NCI-H128 (cell line): ENCODE measurements around the gene IRX2.

Experiments
- DNase-seq: peaks from one replicate; lab custom pipeline; 2025; ENCODE audit not compliant: unreplicated experiment; lab: John Stamatoyannopoulos, UW

The IRX2 gene

DNA sequence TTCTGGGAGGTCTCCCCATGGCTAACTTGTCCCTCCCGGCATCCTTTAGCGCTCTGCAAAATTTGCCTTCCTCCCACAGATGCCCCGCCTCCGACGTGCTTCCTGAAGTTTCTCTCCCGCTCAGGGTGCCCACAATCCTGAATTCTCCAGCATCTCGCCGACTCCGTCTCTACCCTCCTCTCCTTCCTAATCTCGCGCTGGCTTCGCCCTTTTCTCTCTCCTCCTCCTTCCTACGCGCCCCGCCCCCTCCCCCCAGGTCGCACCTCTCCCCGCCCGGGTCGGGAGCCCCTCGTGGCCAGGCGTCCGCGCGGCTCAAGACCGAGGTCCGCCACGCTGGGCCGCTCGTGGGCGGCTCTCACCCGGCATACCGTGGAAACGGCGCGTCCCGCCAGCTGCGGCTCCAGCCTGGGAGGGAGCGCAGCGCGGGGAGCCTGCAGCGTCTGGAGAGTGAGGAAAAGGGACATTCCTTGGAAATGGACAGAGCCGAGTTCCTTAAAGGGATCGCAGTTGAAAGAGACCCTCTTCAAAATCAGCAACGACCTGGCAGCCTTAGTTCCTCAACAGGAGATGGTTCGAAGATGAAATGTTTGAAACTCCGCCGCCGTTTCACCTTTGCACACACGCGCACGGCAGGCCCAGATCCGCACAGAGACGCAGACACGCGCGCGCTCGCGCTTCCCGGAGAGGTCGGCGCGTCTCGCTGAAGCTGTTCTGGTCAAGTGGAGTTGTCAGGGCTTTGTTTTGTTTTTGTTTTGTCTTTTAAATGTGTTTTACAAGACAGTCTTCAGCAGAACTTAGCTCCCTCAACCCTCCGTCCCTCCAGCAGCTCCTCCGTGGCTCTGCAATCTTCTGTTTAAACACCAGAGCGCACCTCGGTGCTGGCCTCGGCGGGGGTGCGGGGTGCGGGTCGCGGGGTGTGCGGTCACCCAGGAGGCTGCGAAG, 5.0 kb upstream of the IRX2 start:
- DNase-seq = no peak

DNA sequence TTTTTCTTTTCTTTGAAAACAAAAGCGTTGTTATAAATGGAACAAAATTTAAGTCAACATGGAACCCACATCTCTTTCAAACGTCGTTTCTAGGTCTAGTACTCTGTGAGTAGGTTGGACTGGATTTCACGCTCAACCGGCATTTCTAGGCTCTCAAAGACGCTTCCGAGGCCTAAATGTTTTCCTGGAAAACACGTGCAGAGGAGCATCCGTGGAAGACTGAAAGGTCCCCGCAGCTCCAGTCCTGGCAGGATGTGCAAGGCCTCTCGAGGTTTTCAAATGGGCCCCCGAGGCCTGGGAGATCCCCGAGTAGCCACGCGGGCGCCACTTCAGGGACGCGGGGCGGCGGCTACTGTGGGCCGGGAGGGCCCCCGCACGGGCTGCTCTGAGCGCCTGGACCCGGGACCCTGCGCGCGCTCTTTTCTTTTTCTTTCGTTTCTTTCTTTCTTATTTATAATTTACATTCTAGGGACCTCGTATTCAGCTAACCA, 4.2 kb upstream of the IRX2 start:
- DNase-seq = no peak

DNA sequence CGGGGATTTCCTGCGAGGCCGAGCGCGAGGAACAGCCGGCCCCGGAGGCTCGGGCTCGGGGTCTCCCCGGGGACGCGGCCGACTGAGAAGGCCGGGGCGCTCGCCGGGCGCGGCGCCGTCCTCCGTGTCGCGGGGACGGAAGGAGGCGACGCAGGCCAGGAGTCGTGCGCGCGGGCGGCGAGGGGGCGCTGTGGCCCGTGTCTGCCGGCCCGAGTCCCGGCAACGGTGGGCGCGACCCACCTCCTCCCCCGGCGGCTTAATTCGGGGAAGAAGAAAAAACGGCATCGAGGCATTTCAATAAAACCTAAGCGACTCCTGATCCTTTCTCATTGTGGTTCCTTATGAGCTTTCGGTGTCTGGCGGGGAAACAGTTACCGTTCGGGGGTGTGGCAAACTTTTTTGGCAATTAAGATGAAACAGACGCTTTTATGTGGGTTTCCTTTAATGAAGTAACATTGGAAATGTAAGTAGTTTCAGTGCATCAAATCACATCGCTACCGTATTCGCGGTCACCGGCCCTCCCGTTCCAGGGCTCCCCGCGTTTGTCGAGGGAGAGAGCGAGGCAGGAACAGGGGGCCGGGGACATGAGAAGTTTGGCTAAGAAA, 3.7 kb upstream of the IRX2 start:
- no peak for DNase-seq

DNA sequence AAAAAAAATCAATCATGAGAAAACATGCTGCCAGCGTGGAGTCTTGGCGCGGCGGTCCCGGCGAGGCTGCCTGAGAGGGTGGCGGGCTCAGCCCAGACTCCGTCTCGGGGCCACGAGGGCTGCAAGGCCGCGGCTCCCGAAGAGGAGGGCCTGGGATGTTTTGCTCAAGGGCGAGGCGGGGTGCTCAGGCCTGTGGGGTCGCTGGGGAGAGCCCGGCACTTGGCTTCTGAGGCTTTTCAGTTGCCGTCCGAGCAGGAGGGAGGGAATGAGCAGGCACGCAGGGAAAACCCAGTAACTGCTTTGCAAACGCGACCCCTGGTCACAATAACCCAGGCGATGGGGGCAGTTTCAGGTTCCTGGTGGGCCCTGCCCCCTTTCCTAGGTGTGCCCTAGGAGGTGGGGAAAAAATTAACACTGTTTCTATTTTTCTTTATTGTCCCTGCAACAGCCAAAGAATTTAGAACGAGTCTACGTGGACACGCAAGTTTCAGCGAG, 3.2 kb upstream of the IRX2 start:
- no peak for DNase-seq

DNA sequence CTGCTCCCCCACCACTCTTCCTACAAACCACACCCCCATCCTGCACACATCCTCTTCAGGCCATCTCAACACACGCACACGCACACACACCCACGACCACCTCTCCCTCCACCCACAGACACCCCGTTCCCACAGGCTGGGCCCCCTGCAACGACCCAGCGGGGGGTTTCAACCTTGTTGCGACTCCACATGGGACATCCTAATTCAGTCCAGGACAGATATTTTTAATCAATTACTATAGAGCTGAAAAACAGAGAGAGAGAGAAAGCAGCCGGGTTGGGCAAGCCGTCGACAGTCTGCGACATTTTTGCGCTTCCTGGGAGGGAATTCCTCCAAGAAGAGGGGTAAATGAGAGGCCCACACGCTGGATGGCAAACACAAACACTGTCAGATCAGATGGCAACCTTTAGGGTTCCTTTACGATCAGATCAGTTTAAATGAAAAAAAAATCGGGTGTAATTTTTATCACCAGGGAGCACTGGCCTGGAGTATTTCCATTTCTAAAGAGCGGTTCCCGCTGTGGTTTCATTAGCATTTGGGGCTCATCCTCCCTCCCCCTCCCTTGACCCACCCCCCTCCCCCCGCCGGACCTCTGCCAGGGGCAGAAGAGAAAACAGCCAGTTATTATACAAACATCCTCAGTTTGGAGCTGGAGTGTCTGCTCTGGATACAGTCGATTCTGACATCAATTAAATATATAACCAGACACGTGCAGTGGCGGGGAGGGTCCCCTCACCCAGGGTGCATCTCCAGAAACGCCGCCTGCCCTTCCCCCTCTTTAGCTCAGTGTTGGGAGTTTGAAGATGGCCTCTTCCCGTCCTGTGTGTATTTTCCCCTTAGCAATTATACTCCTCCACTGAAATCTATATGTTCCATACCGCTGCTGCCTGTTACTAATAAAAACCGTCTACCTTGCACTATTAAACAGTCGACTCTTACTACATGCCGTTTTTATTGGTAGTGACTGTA, 2.3 kb upstream of the IRX2 start:
- DNase-seq = peak; percentile 32

DNA sequence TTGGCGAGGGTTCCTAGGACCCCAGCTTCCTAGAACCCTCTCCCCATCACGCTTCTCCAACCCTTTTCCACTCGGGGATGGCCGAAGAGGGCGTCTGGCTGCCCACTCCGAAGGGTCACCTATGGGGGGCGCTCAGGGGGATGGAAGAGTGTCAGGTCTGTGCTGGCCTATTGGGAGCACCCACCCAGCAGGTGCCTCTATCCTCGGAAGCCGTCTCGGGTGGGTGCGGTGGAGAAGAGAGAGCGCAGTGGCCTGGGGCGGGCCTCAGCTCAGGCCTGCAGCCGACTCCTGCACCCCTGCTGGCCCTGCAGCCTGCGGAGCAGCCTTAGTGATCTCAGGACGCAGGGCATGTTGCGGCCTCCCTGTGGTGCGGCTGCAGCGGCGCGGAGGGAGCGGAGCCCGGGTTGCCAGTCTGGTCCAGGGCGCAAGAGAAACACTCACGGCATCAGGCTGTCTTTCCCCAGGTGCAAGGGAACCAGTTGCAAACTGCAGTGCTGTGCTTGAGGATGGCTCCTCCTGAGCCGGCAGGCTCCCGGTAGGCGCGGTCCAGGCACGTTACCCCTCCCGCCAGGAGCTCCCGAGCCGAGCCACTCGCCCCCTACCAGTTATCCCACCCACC, 1.5 kb upstream of the IRX2 start:
- DNase-seq = no peak

DNA sequence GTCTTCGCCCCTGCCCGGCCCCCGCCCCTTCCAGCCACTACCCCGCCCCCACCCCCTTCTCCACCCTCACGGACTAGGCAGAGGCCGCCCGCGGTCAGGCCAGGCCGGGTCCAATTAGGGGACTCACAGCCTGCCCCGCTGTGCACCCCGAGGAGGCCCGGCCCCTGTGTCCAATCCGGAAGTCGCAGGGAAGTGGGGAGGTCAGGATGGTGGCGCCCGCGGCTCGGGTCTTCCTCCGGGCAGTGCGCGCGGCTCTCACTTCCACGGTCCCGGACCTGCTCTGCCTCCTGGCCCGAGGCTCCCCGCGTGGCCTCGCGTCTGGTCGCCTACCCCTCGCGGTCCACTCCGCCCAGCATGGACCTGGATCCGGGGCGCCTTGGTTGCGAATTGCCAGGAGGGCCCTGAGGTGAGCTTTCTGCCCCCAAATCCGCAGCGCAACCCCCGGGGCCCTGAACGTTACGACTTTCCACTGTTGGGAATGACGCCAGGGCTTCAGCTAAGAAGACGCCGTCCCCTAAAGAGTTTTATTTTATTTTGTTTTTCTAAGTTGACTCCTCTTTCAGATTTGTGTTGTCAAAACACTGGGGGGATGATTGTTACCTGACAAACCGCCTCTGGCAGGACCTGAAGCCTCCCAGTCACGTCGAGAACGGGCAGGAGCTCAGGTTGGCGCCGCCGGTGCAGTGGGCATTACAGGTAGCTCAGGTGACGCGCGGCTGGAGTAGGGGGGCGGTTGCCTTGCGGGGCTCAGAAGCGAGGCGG, 763 bp upstream of the IRX2 start:
- peak; percentile 68 for DNase-seq

DNA sequence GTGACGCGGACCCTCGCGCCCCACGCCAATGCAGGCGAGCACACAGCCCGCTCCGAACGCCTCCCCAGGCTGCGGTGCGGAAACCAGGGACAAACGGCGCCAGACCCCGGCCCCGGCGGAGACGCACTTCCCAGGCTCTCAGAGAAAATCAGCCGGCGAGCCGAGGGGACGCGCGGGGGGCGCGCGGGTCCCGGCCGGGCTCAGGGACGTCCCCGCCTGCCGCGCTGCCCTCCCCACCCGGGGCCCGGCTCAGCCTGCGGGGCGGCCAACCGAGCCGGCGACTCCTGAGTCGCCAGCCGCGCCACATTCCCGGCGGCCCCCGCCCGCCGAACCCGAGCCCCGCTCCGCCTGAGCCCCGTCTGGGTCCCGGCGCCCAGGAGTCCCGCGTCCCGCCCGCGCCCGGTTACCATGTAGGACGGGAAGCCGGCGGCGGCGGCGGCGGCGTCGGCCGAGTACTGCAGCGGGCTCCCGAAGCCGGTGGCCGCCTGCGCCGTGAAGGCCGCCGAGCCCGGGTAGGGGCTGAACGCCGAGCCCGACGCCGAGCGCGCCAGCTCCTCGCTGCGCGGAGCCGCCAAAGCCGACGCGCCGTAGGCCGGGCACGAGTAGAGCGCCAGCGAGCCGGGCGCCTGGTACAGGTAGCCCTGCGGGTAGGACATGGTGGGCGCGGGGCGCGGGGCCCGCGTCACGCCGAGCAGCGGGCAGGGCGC, 566 bp downstream of the IRX2 start:
- no peak for DNase-seq

DNA sequence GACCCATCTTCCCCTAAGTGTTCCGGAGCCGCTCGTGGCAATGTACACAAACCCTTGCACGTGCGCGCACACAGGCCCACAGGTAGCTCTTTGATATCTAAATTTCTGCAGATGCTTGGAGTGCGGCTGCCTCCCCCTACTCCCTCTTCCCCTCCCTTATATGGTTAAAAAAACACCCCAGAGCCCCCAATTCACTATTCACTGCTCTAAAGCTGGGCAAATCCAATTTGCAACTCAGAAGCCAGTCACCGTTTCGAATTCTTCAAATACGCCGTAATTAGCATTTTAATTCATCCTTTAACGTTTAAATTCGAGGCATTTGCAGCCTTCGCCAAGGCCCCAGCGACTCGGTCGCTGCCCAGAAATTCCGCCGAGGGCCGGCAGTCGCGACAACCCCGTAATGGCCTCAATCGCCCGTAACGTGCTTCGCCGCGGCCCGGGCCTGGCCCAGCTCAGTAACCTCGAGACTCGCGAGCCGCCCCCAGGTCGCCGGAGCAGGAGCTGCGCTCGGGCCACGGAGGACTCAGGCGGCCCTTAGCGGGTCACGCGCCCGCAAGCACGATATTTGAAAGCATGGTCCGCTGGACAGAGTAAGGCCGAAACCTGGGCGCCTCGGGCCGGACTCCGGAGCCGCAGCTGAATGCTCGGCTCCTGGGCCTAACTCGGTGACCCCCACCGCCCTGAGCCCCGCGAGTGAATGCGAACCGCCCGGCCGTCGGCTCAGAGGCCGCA, 1.3 kb downstream of the IRX2 start:
- no peak for DNase-seq

DNA sequence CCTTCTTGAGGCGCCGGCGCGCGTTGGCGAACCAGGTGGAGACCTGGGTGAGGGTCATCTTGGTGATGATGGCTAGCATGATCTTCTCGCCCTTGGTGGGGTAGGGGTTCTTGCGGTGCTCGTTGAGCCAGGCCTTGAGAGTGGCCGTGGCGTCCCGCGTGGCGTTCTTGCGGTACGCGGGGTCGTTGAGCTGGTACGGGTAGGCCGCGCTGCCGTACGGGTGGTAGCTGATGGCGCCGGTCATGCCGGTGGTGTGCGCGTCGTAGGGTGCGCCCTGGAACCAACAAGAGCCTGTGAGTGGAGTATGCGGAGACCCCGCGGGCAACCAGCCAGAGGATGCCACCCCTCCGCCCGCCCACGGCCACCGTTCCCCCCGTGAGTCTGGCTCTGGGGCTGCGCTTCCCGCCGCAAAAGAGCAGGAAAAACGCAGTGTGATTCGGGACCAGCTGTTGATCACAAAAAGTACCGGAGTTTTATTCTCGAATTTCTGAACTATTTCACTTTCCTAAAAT, 1.9 kb downstream of the IRX2 start:
- no peak for DNase-seq

DNA sequence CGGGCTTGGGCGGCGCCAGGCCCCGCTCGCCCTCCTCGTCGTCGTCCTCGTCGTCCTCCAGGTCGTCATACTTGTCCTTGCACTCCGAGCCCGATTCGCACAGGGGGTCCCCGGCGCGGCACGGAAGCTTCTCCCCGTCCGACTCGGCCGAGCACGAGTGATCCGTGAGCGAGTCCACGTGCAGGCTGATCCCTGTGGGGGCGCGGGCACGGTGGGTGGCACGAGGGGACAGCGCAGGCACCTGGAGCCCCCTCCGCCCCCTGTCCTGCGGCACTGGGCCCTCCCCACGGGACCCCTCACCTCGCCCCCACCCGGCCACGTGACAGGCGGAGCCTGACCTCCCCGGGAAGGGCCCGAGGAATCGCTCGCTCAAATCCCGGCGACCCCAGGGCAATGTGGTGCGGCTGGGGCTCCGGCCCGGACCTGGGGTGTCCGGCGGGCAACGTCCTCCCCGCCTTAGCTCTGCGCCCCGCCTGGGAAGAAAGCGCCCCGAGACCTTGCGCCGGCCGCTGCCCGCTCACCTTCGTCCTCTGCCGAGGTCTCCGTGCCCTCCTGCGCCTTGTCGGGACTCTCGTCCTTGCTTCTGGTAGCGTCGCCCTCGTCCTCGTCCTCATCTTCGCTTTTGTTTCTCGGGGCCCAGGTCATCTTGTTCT, 2.5 kb downstream of the IRX2 start:
- DNase-seq = no peak

DNA sequence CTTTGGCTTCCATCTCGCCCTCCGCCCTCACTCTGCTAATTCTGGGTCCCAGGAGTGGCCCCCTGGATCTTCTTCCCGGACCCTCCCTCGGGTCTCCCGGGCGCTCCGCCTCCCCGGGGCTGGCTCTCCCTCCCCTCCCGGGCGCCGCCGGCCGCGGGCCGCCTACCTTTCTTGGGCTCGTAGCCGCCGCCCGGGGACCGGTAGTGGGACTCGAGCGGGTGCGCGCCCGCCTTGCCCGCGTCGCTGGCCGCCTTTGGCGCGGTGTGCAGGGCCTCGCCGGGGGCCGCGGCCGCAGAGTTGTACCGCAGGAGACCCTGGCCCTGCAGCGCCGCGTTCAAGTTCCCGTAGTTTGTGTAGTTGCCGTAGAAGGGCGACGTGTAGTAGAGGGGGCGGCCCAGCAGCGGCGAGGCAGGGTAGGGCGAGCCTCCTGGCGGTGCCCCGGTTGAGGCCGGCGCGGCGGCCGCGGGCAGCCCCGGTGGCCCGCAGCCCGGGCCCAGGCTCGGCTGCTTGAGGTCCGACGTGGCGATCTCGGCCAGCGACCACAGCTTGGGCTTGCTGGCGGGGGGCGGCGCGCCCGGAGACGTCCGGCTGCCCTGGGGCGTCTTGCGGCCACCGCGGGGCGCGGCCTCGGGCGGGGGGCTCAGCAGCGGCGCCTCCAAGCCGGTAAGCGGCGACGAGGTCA, 3.2 kb downstream of the IRX2 start:
- no peak for DNase-seq

DNA sequence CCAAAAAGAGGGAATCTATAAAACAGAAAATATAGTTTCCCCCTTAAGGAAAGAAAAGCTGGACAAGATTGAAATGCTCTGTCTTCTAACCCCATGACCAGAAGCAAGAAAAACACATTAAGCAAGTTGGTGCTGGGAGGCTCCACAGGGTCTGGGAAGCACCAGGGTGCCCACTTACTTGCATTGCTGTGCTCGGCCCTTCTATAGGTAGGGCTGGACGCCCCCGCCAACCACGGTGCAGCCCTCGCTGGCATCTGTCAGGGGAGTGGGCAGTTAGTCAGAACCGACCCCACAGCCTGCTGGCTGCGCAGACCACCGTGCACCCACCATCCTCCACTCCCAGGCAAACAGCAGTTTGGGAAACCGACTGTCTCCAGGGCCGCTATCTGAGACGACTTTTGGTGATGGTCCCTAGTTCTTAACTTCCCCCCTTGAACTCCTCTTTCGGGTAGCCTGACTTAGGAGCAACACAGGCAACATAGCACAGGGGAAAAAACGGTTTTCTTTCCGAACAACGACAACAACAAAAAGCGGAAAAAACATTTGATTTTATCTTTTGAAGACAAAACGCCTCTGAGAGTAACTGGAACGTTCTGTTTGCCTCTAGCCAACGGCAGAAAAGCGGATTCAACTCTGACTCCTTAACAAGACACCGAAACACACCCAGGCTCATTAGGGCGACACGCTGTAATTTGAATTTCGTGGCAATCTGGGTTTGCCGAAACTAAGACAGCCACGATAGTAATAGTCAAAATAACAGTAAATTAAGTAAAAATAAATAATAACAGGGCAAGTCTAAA, 3.9 kb downstream of the IRX2 start:
- no peak for DNase-seq

DNA sequence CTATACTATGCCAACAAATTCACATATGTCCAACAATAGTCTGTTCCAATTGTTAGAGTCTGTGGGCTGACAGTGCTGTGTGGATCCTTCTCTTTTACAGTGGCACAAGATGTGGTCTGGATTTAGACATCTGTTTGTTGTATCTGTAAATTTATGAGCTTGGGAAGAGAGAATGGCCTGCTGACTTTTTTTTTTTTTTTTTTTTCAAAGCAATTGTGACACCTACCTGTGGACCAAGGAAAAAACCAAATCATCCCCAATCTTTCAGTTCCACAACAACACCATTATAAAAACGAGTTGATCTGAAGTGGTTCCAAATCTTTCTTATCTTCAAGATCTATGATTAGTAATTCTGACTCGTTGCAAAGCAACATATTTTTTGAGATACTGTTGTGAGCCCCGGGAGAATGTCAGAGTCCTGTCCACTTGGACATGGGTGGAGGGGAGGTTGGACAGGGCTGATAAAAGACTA, 4.9 kb downstream of the IRX2 start:
- DNase-seq = no peak

DNA sequence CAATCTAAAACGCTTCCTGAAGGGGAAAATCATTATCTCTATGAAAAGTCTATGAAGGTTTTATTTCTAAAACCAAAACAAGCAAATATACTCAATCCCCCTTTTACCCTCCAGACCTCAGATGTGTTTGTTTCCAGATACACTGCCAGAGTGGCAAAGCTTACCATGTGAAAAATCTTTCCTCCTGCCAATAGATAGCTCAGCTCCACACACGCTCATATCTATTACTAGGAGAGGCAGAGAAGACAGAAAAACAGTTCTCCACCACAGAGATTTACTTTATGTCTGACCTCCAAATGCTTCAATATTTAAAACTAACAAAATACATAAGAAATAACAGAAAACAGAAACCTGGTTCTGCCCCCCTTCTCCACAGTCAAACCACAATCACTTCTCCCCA, 7.0 kb downstream of the IRX2 start:
- no peak for DNase-seq

DNA sequence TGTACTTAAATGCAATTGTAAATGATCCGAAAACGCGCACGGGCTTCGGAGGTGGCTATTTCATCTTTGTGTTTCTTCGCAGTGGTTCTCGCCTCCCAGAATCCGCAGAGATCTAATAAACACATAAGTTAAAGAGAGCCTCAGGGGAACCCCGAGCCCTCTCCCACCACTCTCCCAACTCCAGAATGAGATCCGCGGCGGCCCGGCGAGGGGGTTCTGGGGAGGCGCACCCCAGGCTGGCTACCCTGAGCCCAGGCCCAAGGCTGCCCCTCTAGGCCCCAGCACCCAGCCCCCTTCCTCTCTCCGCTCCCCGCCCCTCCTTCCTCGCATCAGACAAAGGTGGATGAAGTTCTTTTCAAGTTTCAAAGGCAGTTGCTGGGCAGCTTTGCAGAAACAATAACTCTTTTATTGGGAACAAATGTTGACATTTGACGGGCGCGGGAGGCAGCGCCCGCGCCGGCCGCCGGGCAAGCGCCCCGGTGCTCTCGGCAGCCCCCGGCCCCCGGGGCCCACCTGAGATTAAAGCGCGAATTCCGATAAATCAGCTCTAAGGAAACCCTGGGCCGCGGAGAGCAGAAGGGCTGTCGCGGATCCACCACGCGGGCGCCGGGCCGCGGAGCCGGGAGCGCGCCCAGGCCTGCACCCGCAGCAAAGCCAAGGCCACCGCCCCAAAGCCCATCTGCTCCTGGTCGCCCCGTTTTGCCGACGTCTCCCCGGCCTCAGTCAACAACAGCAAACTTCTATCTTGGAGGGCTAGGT, 8.4 kb downstream of the IRX2 start:
- DNase-seq = no peak
